NCI-H128 (cell line): ENCODE results near the gene FKBP4.

Experiments
- DNase-seq: peaks from one replicate; lab custom pipeline; 2025; ENCODE audit not compliant: unreplicated experiment; lab: John Stamatoyannopoulos, UW

Gene FKBP4

DNA sequence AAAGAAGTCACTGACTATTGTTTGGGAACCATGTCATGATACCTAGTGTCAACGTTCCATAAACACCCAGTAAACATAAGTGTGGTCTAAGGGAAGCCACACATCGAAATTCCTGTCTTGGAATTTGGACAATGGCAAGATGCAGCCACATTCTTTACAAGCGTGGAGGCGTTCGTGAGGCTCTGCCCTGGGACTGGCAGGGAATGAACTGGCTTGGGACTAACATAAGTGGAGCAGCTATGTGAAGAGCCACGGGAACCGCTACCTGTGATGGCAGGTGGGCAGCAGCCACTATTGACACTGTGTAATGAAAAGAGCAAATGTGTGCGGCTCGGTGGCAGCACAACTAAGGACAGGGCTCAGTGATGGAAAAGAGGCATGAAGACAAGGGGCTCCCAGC lies 50.0 kb downstream of the FKBP4 start:
- no peak for DNase-seq

DNA sequence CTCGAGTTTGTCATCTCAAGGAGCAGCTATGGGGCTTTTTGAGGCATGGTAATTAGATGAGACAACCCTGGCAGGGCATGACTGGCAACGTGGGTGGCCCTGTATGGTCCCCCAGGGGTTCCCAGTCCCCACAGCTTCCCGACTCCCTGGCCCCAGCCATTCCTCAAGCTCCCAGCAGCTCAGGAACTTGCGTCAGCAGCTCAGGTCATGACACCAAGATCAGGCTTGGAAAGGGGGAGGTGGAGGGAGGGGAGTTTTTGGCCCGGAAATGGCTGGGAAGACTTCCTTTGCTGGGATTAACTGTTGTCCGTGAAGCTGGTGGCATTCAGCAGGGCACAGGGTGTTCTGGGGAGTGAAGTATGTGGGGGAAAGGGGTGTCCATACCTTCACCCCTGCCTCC lies 50.5 kb downstream of the FKBP4 start:
- no peak for DNase-seq

DNA sequence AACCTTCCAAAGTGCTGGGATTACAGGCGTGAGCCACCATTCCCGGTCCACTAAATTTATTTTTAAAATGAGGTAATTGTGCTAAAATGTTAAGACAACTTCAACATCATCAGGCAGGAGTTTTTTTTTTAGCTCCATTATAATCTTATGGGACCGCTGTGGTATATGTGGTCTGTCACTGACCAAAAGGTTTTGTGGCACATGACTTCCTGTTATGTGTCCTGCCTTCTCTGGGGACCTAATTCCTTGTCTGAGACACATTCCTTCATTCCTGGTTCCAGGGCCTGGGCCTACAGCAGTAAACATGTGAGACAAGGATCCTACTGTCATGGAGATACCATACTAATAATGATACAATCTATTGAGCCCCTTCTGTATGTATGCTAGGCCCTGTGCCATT lies 57.2 kb downstream of the FKBP4 start:
- DNase-seq: no peak

DNA sequence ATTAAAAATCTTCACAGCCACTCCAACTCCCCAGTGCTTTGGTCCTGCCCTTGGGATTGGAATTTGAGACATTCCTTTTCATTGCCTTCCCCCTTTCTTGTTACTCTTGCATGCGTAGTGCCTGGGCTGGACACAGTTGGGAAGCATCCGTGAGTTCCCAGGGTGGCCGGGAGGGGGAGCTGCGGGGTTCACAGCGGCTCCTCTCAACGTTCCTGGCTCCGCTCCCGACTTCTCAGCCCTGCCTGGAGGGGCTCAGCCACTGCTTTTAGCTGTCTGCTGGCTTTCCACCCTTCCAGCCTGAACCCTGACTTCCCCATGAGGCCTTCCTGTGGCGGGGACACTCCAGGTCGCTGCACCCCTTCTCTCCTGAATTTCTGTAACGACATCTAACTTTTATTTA lies 58.9 kb downstream of the FKBP4 start:
- DNase-seq: peak; percentile 35
